Left cardiac atrium (tissue), 4 donors: ENCODE results near the gene RNF144A. TPM values are rescaled to one million over a fixed set of nuclear protein-coding genes. Genes with fewer than 3 reads are reported as not detected.
"Not testable (repeated sequence)": the region's sequence is repeated elsewhere in the genome, so short reads cannot be mapped to it uniquely, and the experiment has no call there.

Source experiments
- ATAC-seq, 2 donors: fragments of 200-7000 bp; cut with Tn5 transposase; one replicate each; pipeline ENCODE4 v1.9.1; 2020; ENCODE audit warnings: mild to moderate bottlenecking in 2 of 2, moderate library complexity in 2 of 2
- DNase-seq: peaks from one replicate; pipeline ENCODE4 v3.0.0-alpha.2; 2020
- intact Hi-C, 2 donors: fragments of 100-400 bp; cut with DNase I; formaldehyde crosslinking; loops; one replicate each; pipeline versions ENCODE4 v1.14.1 to v1.15.1; 2022 to 2023
- total RNA-seq, 2 donors: library from RNA; stranded (reverse); fragmentation: NEBNext Ultra II Directional; extraction: Animal tissue kit (Norgen Biotek cat#: 25700); gene quantifications; one replicate each; pipeline ENCODE4 v1.2.1, GENCODE V29; 2021
- donor health status: DM: no; HTN: yes; CAD: no.
- donor health status: DM: no; HTN: yes; CAD: no; lungs with severe emphysema.
- donor health status: DM: yes; HTN: yes; CAD: no.
- donor health status: Dilated cardiomyopathy.

RNF144A gene
- total RNA-seq, 2 donors from 2014 or later: 4.4 to 10.4 TPM

DNA sequence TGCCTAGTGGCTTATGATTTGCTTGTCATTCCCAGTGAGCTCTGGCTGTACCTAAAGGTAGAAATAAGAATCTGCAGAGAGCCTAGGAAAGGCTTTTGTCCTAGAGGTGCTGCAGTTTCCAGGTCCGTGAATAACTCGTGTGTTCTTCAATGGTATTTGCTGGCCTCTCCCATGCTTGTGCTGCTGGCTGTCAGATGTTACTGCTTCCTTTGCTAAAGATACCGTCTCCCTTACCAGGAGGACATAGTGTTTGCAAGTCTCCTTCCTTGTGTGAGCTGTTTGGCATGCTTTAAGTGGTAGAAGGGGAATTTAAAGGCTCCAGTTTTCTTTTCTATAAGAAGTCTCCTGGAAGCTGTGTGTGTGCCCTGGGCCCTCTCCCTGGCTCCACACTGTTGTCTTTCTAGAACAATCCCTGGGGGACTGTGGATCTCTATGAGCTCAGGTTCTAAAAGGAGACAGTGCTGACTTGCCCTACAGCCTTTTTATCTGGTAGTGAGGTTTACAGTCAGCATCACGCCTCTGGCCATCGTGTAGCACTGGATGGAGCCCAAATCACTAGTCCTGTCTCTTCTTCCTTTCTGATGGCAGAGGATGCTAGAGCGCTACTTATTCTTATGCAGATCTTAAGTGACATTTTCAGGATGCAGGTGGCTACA lies 65.8 kb downstream of the RNF144A start:
- DNase-seq: no peak
- intact Hi-C loops: loop anchor here in 1 of 2 donors (5.0 kb wide), 1 partner anchor 34 kb away; no protein-coding TSS in a partner anchor
- ATAC-seq: peak; percentile 41 to 52

DNA sequence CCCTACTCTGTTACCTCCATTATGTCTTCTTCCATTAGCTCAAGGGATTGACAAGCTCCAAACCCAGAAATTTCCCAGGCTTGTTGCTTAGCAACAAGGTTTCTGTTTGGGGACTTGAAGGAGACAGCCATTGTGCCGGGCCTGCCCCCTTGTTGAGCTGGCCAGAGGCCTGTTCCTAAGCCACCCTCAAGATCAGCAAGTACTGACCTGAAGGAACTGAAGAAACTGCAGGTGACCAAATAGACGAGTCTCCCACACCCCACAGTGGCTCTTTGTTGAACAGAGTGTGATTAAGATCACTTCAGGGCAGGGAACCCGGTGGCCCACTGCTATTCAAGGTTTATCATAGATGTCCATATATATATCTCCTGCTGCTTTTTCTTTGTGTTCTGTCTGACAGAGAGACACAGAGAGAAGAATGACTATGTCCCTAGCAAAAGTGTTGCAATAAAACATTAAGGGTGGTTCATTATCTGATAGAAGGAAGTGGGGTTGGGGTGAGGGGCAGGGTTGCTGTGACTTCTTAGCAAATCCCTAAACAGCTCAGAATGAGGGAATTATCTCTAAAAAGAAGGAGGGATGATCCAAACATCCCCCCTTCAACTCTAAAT lies 69.2 kb downstream of the RNF144A start:
- intact Hi-C loops: no loop called here
- ATAC-seq: peak in 1 of 2 donors; percentile 28
- DNase-seq: no peak

DNA sequence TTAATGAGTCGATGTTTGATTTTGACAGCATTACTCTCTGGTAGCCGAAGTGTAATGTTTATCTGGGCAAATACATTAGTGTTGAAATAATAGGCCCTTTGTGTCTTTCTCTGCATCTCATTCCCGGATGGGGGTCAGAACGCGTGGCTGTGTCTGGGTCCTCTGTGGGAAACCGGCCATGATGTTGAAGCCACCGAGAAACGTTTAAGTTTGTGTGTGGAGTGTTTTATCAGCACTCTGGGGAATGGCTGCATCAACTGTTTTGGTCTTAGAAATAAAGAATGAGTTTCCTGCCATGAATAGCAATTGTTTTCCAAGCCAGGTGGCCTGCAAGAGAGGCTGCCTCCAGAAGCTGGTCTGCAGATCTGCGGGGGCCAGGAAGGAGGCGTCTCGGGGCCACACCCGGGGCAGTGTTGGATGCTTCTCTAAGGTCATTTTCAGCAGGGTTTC lies 69.7 kb downstream of the RNF144A start:
- DNase-seq: no peak
- intact Hi-C loops: no loop called here
- ATAC-seq: peak in 1 of 2 donors; percentile 60

DNA sequence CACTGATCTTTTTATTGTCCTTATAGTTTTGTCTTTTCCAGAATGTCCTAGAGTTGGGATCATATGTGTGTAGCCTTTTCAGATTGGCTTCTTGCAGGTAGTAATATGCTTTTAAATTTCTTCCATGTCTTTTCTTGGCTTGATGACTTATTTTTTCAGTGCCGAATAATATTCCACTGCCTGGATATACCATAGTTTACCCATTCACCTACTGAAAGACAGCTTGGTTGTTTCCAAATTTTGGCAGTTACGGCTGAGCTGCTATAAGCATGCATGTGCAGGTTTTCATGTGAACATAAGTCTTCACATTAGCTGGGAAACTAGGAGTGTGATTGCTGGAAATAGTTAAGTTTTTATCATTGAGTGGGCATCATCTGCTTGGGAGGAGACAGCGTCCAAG lies 73.7 kb downstream of the RNF144A start:
- DNase-seq: no peak
- no peak for ATAC-seq
- intact Hi-C loops: no loop called here

DNA sequence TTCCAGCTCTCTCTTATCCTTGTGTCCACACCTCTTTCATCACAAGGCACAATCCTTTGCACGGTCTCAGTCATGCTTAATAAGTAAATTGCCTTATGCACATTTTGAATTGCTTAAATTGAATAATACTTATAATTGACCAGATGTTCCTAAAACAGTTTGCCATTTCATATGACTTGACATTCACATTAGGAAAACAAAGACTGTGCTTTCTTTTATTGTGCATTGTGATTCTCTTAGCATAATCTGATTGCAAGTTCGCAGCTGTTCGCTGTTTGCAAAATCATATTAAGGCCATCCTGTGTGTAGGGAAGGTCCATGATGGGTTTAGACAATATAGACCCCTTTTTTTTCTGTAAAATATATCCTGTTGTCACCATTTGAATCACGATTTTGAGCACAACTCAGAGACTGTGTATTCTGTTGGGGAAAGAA lies 75.6 kb downstream of the RNF144A start:
- no peak for ATAC-seq
- intact Hi-C loops: no loop called here
- no peak for DNase-seq

DNA sequence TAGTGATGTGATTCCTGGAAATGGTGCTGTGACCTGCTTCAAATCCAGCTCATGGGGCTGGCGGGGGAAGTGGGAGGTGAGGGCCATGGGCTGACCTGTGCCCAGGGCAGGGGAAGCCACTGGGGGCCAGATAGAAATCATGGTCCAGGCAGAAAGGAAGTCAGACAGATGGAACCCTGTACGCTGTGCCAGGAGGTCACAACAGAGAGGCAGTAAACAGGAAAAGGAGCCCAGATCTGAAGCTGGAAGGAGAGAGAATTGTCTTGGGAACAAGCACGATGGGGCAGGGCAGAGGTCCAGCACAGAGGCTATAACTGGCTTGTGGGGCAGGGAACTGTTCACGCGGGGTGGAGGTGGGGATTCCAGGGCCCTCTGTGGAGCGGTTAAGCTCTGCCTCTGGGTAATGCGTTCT lies 76.0 kb downstream of the RNF144A start:
- DNase-seq: peak; percentile 41
- intact Hi-C loops: no loop called here
- ATAC-seq: peak; percentile 74 to 85

DNA sequence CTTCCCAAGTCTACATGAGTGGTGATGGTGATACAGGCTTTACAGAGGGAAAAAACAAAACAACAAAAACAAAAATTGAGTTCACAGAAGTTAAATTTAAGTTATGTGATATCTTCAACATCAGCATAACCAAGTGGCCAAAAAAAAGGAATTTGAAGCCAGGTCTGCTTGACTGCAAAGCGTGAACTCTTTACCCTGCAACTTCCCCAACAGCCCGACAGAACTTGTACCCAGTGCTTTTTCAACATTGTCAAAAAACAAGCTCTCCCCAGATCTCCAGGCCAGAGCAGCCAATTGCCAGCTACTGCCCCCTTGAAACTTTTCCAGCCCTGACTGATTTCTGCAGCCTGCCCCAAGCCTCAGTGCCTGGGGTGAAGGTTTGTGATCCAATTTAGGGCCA lies 76.7 kb downstream of the RNF144A start:
- intact Hi-C loops: no loop called here
- DNase-seq: no peak
- peak in 1 of 2 donors; percentile 38 for ATAC-seq

DNA sequence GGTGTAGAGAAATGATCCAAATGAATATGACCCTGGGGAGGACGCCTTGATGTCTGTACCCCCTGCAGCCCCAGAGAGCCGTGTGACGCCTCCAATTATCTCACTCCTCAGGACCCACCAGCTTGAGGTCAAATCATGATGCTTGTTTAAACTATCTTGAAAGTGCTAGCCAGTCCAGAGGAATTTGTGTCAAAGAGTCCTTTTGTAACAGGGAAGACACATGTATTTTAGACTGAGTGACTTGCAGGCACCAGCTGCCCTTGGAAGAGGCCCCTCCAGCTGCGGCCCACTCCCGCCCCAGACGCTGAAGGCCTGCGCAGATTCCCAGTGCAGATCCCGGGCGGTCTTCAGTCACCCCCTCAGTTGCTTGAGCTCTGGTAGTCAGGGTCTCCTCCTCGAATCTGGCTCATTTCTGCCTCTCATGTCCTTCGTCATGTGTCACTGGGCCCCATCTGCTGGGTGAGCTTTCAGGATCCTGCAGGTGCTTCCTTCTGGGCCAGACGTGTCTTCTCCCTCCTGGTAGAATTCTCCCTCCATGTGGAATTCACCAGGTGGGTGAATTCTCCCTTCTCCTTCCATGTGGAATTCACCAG lies 77.4 kb downstream of the RNF144A start:
- intact Hi-C loops: no loop called here
- DNase-seq: no peak
- ATAC-seq: no peak

DNA sequence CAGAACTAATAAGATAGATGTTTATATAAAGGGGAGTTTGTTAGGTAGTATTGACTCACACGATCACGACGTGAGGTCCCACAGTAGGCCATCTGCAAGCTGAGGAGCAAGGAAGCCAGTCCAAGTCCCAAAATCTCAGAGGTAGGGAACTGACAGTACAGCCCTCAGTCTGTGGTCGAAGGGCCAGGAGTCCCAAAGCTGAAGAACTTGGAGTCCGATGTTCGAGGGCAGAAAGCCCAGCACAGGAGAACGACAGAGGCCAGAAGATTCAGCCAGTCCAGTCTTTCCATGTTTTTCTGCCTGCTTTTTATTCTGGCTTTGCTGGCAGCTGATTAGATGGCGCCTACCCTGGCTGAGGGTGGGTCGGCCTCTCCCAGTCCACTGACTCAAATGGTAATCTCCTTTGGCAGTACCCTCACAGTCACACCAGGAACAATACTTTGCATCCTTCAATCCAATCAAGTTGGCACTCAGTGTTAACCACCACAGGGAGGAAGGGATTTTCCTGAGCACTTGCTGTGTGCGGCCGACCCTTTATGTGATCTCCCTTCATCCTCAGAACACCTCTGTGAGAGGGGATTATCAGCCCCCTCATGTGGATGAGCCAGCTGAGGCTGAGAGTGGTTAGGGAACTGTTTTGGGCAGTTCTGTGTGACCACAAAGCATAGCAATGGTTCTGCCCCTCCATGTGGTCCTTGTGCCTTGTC lies 78.3 kb downstream of the RNF144A start:
- intact Hi-C loops: no loop called here
- DNase-seq (no peak), ATAC-seq (no peak)

DNA sequence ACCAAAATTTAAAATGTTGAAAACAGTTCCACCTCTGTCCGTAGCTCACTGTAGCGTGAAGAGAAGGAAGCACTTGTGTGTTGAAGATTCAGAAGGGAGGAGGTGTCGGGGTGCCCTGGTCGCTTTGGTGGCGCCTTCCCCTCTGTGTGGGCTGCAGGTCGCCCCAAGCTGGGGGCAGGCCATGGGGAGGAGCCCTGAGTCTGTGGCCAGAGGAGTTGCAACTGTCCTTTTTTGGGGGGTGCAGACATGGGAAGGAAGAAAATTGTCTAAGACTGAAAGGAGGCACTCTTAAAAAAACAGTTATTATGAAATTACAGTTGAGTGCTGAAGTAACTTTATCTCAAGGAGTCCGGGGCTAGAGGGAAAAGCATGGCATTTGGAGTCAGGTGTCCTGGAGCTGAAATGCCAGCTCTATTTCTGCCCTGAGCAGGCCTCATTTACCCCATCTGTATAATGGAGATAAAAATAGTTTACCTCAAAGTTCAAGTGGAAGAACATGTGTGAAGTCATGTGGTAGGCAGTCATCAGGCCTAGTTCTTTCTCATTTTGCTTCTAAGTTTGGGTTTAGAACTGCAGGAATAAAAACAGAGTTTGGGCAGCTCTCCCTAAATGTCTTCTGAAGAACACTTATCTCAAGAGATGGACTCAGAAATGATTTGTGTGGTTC lies 82.1 kb downstream of the RNF144A start:
- intact Hi-C loops: no loop called here
- DNase-seq: no peak
- no peak for ATAC-seq

DNA sequence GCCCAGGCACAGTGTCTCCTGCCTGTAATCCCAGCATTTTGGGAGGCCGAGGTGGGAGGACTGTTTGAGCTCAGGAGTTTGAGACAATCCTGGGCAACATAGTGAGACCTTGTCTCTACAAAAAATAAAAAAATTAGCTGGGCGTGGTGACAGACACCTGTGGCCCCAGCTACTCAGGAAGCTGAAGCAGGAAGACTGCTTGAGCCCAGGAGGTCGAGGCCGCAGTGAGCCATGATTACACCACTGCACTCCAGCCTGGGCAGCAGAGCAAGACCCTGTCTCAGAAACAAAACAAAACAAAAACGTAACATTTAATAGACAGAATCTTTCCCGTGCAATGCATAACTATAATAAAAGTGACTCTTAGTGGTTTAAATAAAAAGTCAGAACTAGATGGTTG lies 84.2 kb downstream of the RNF144A start:
- intact Hi-C loops, DNase-seq, ATAC-seq: not testable (repeated sequence)

DNA sequence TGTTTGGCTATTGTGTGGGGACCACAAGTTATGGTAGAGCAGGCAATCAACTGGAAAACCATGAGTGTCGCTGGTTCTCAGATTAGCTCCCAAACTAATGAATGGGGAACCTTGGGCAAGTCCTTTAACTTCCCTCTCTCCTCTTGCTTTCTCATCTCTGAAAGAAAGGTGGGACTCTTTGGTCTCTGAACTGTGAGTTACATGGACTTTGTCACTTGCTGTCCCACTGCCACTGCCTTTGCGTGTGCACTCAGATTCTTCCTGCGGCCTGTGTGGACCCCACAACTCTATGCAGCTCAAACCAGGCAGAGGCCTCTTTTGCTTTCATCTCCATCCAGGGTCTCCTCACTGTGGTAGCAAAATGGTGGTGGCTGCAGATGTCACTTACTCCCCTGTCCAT lies 86.7 kb downstream of the RNF144A start:
- intact Hi-C loops: no loop called here
- no peak for ATAC-seq

DNA sequence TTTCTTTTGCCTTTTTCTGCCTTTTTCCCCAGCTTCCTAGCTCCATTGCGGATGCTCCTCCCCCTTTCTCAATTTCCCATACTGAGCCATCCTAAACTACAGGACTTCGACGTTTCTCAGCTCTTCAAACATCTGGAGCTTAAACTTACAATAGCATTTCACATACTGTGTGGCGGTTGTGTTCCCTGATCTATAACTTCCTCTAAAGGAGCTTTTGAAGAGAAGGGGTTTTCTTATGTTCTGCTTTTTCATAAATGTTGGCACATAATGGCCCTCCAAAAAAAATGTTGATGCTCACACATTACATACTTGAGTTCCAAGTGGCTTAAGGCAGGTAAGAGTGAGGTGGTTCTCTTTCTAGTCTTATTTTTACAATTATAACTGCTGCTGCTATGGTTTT lies 87.4 kb downstream of the RNF144A start:
- ATAC-seq (no peak), DNase-seq (no peak)
- intact Hi-C loops: no loop called here

More for the DNA sequence above, 86.7 kb downstream of the RNF144A start:
- no peak for DNase-seq

DNA sequence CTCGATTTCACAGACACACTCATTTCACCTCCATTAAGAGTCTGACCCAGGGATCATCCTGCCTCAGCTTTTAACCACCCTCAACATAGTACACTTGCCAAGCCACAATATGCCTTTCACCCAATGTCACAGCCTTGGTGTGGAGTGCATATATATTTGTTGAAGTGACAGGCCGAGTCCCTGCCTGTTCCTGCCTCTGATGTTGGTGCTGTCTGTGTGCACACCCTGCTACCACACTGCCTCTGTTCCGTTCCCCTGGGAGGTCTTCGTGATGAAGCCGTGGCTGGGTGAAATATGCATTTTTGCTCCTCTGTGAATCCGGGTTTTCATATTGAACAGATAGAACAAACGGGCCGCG lies 90.3 kb downstream of the RNF144A start:
- intact Hi-C loops: no loop called here
- ATAC-seq: no peak
- DNase-seq: no peak

DNA sequence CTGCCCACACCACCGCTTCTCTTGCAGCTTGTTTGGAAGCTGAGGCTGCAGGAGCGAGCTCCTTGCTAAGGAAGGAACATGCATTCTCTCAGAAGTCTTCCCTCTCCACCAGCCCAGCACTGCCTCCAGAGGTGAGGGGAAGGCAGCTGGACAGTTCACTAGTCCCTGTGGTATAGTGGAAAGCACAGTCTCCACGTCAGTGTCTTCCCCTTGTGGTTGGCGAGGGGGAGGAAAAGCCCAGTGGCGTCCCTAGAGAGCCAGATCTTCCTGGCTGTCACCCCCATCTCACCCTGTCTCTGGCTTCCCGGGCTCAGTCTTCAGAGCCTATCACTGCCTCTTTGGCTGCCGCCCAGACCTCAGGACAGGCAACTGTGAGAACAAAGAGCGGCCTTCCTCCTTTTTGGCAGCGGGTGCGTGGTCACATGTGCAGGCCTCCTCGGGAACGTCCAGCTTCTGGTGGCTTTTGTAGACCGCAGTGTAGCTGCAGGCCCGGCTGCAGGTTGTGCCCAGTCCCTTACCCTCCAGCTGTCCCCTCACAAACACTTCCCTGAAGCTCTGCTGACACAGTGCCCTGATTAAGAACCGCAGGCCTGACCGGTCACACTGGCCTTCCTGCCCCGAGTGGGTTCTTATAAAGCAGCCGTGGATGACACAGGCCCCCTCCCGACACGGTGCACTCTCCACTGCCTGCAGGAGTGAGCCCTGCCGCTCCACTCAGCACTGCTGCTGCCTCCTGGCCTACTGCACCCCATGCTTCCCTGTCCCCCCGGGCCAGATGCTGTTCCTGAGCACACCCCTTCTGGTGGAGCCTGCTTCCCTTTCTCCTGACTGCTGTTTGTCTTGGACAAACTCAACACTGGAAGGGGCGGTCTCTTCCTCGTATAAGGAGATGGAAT lies 90.9 kb downstream of the RNF144A start:
- peak; percentile 89 for DNase-seq
- intact Hi-C loops: no loop called here

DNA sequence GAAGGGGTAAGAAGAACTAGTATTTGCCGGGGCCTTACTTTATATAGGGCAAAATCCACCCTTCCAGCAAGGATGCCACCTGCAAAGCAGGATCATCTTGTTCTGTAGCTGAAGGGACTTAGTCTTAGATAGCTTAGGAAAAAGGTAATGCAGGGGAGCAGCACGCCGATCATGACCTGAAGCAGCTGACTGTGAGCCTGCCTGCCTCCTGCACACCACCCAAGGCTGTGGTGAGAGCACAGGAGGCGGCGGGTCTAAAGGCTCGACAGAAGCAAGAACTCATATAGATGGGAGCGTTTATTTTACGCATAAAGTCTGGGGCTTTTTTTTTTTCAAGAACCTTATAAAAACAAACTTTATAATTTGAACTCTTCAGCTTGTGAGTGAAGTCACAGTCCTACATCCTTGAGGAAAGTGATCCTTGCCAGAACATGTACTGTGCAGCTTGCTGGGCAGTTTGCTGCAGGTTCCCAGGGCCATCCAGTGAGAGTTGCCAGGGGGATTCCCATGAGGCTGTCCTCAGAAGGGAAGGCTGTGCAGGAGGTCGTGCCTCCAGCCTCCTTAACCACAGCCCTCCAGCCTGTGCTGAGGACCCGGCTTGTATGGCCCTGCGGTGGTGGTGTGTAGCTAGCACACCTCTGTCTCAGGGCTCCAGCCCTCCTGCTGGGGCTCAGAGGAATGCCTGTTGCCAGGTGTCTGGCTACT lies 92.1 kb downstream of the RNF144A start:
- ATAC-seq (no peak), DNase-seq (no peak)
- intact Hi-C loops: no loop called here

More for the DNA sequence above, 90.9 kb downstream of the RNF144A start:
- ATAC-seq: peak; percentile 84 to 88

DNA sequence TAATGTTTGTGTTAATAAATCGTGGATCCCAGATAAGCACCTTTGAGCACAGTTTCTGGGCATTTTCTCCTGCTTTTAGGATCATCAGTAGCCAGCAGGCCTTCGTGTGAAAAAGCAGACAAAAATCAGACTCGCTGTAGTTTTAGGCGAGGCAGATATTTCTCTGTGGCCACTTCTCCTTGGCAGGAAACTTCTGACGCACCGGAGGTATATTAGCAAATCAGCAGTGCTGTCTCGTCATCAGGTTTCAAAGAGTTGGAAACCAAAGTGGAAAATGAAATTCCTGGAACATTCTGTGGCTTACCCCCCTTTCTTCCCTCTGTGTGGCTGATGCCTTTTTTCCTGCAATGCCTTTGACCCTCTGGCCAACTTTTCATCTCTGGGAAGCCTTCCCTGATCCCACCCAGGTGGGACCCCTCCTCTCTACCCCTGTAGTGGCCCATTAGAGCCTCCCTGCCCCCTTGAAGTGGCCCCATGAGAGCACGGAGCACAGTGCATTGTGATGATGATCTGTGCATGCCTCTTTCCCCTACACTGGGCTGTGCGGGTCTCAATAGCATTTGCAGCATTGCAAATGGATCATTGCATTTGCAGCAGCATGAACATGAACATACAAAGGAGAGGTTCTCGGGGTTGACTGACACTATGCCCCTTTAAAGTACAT lies 93.3 kb downstream of the RNF144A start:
- ATAC-seq (no peak), DNase-seq (no peak)
- intact Hi-C loops: loop anchor here in 1 of 2 donors (5.0 kb wide), 1 partner anchor 88 kb away; no protein-coding TSS in a partner anchor
